ENCODE measurements around the gene SPAAR. TPM values are rescaled to one million over a fixed set of nuclear protein-coding genes. Genes with fewer than 3 reads are reported as not detected.

SPAAR gene
- polyA plus RNA-seq, 1 donor (not counting 4 experiments of a cell fraction or from before 2014, with no cell fraction given), result not detected

DNA sequence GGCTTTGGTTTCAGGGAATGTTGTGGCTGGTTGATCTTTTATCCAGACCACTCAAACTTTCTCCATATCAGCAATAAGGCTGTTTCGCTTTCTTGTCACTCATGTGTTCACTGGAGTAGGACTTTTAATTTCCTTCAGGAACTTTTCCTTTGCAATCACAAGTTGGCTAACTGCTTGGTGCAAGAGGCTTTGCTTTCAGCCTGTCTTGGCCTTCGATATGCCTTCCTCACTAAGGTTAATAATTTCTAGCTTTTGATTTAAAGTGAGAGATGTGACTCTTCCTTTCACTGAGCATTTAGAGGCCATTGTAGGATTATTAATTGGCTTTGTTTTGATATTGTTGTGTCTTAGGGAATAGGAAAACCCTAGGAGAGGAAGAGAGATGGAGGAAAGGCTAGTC, 10.3 kb upstream of the SPAAR start:
- Histone ChIP-seq H4K20me1 (ENCODE audit: control insufficient read depth, extremely low read depth, insufficient read depth, low read length) (no peaks in the 10 kb centered on the region), H3K9me1 (ENCODE audit: control insufficient read depth, extremely low read depth, insufficient read depth, low read length) (no peaks in the 10 kb centered on the region), H3K27me3 (ENCODE audit: control insufficient read depth, extremely low read depth, insufficient read depth, low read length) (no peaks in the 10 kb centered on the region), H3K4me3 (ENCODE audit: control insufficient read depth in 2 of 3, extremely low read depth in 1 of 3, insufficient read depth in 2 of 3, low read depth in 1 of 3, low read length in 3 of 3) (no peak overlapping the region), H3K9ac (ENCODE audit: control insufficient read depth, extremely low read depth, insufficient read depth, low read length) (no peak overlapping the region), H3K4me2 (ENCODE audit: control insufficient read depth, extremely low read depth, insufficient read depth, low read depth, low read length) (no peak overlapping the region), H3K27ac (ENCODE audit: control insufficient read depth, insufficient read depth, low read length) (no peak overlapping the region), H3K9me3 (ENCODE audit: control insufficient read depth, low read depth, low read length) (no peaks in the 10 kb centered on the region), H3K4me1 (ENCODE audit: control insufficient read depth, extremely low read depth, insufficient read depth, low read length) (no peaks in the 10 kb centered on the region), H2AFZ (ENCODE audit: control insufficient read depth, low read length) (no peak overlapping the region), H3K79me2 (ENCODE audit: control insufficient read depth, insufficient read depth, low read length) (no peaks in the 10 kb centered on the region), H3K36me3 (ENCODE audit: control insufficient read depth in 2 of 2, extremely low read depth in 1 of 2, insufficient read depth in 2 of 2, low read length in 2 of 2) (no peaks in the 10 kb centered on the region)
- no peak for TF ChIP-seq EZH2 (IDR thresholded peaks at IDR 0.05; ENCODE audit: low read length)
- TF ChIP-seq, protein P1, sequence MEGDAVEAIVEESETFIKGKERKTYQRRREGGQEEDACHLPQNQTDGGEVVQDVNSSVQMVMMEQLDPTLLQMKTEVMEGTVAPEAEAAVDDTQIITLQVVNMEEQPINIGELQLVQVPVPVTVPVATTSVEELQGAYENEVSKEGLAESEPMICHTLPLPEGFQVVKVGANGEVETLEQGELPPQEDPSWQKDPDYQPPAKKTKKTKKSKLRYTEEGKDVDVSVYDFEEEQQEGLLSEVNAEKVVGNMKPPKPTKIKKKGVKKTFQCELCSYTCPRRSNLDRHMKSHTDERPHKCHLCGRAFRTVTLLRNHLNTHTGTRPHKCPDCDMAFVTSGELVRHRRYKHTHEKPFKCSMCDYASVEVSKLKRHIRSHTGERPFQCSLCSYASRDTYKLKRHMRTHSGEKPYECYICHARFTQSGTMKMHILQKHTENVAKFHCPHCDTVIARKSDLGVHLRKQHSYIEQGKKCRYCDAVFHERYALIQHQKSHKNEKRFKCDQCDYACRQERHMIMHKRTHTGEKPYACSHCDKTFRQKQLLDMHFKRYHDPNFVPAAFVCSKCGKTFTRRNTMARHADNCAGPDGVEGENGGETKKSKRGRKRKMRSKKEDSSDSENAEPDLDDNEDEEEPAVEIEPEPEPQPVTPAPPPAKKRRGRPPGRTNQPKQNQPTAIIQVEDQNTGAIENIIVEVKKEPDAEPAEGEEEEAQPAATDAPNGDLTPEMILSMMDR (optimal IDR thresholded peaks at IDR 0.05 in 1 of 3, IDR thresholded peaks at IDR 0.05 in 1 of 3, conservative IDR thresholded peaks at IDR 0.05 in 1 of 3; ENCODE audit: extremely low read depth in 1 of 3, insufficient read depth in 2 of 3, low read length in 3 of 3), result no peak
- dilution Hi-C loops (cut with MboI; ENCODE audit: extremely low pct_ligation_motif_present, low sequenced_read_pairs), result no loop called here
- FAIRE-seq (no peak), DNase-seq (ENCODE audit: low read depth, low spot score) (no peak)

DNA sequence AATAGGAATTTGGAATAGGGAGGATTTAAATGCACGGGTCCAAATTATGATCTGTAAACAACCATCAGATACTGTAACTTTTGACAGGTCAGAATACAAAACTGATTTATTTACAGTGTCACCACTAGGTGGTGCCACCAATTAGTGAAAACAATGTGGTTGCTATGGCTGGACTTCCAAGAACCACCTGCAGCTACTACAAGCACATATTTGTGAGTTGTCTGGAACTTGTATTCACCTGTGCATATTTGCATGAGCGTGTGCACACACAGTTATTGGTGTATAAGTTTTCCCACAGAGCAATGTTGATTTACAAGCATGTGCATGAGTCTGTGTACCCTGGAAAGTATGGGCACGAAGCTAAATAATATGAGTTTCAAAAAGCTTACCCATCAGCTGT, 6.2 kb upstream of the SPAAR start:
- no peaks in the 10 kb centered on the region for H3K9me3 ChIP-seq (ENCODE audit: control insufficient read depth, low read depth, low read length)
- no peaks in the 10 kb centered on the region for H3K9me1 ChIP-seq (ENCODE audit: control insufficient read depth, extremely low read depth, insufficient read depth, low read length)
- peaks cover 26% of the 10 kb centered on the region for H3K4me1 ChIP-seq (ENCODE audit: control insufficient read depth, extremely low read depth, insufficient read depth, low read length)
- H3K27ac ChIP-seq (ENCODE audit: control insufficient read depth, insufficient read depth, low read length), result no peak overlapping the region
- H3K4me3 ChIP-seq (ENCODE audit: control insufficient read depth in 2 of 3, extremely low read depth in 1 of 3, insufficient read depth in 2 of 3, low read depth in 1 of 3, low read length in 3 of 3), result no peak overlapping the region
- H3K79me2 ChIP-seq (ENCODE audit: control insufficient read depth, insufficient read depth, low read length), result no peaks in the 10 kb centered on the region
- H3K27me3 ChIP-seq (ENCODE audit: control insufficient read depth, extremely low read depth, insufficient read depth, low read length), result no peaks in the 10 kb centered on the region
- no peak overlapping the region for H2AFZ ChIP-seq (ENCODE audit: control insufficient read depth, low read length)
- no peaks in the 10 kb centered on the region for H3K36me3 ChIP-seq (ENCODE audit: control insufficient read depth in 2 of 2, extremely low read depth in 1 of 2, insufficient read depth in 2 of 2, low read length in 2 of 2)
- FAIRE-seq, result peak; percentile 84
- dilution Hi-C loops (cut with MboI; ENCODE audit: extremely low pct_ligation_motif_present, low sequenced_read_pairs), result no loop called here
- no peaks in the 10 kb centered on the region for H4K20me1 ChIP-seq (ENCODE audit: control insufficient read depth, extremely low read depth, insufficient read depth, low read length)
- H3K4me2 ChIP-seq (ENCODE audit: control insufficient read depth, extremely low read depth, insufficient read depth, low read depth, low read length), result no peak overlapping the region
- TF ChIP-seq EZH2 (IDR thresholded peaks at IDR 0.05; ENCODE audit: low read length), result no peak
- TF ChIP-seq, protein P1 (optimal IDR thresholded peaks at IDR 0.05 in 1 of 3, IDR thresholded peaks at IDR 0.05 in 1 of 3, conservative IDR thresholded peaks at IDR 0.05 in 1 of 3; ENCODE audit: extremely low read depth in 1 of 3, insufficient read depth in 2 of 3, low read length in 3 of 3), result peak; percentile 42 to 64 (median 60)
- peak; percentile 36 for DNase-seq (ENCODE audit: low read depth, low spot score)
- no peak overlapping the region for H3K9ac ChIP-seq (ENCODE audit: control insufficient read depth, extremely low read depth, insufficient read depth, low read length)
